ENCODE results near the gene ERC2. TPM values are rescaled to one million over a fixed set of nuclear protein-coding genes. Genes with fewer than 3 reads are reported as not detected.

The ERC2 gene
- polyA plus RNA-seq, 3 donors = not detected

DNA sequence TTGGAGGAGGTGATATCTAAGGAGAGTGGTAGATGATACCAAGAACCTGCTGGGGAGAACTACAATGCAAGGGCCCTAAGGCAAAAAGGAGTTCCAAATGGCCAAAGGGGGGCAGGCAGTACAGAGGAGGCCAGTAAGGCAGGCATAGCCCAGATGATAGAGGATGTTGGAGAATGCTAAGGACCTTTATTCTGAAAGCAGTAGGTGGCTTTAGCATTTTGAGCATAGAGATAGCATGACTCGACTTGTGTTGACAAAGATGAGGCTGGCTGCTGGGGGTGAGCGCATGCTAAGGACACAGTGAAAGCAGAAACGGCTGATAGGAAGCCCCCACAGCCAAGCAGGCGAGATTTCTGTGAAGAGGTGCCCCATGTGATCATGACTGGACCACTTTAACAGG is 419.3 kb downstream of the ERC2 start:
- H2AFZ ChIP-seq (ENCODE audit: insufficient read depth, low read depth, low read length, poor library complexity, severe bottlenecking) = no peak overlapping the region
- H3K27ac ChIP-seq (ENCODE audit: low read depth in 1 of 2, low read length in 2 of 2) = no peak overlapping the region
- peaks cover 0 to 1% (median 0%) of the 10 kb centered on the region in 7 donors for H3K9me3 Mint-ChIP-seq
- H3K4me3 ChIP-seq (replicated peaks in 1 of 3; ENCODE audit: low read depth in 2 of 3, low read length in 3 of 3) = no peak overlapping the region
- no peak for DNase-seq
- no peak overlapping the region for H3K4me3 Mint-ChIP-seq
- H3K27me3 ChIP-seq (ENCODE audit: control insufficient read depth in 2 of 2, insufficient read depth in 2 of 2, low read length in 2 of 2) = no peaks in the 10 kb centered on the region
- peaks cover 3 to 4% (median 3%) of the 10 kb centered on the region in 3 donors for H3K27me3 Mint-ChIP-seq (ENCODE audit: low read depth in 3 of 3)
- H3K9ac ChIP-seq (ENCODE audit: insufficient read depth, low read length, poor library complexity, severe bottlenecking) = no peak overlapping the region
- intact Hi-C loops (cut with micrococcal nuclease) = no loop called here
- H3K4me1 ChIP-seq (ENCODE audit: control insufficient read depth in 1 of 2, insufficient read depth in 2 of 2, low read length in 2 of 2) = no peaks in the 10 kb centered on the region
- H3K4me2 ChIP-seq (replicated peaks; ENCODE audit: extremely low read depth, low read length, poor library complexity, severe bottlenecking) = no peak overlapping the region
- no peaks in the 10 kb centered on the region for H3K36me3 ChIP-seq (replicated peaks in 1 of 2; ENCODE audit: control insufficient read depth in 1 of 2, insufficient read depth in 2 of 2, low read length in 2 of 2)
- TF ChIP-seq, protein P1, sequence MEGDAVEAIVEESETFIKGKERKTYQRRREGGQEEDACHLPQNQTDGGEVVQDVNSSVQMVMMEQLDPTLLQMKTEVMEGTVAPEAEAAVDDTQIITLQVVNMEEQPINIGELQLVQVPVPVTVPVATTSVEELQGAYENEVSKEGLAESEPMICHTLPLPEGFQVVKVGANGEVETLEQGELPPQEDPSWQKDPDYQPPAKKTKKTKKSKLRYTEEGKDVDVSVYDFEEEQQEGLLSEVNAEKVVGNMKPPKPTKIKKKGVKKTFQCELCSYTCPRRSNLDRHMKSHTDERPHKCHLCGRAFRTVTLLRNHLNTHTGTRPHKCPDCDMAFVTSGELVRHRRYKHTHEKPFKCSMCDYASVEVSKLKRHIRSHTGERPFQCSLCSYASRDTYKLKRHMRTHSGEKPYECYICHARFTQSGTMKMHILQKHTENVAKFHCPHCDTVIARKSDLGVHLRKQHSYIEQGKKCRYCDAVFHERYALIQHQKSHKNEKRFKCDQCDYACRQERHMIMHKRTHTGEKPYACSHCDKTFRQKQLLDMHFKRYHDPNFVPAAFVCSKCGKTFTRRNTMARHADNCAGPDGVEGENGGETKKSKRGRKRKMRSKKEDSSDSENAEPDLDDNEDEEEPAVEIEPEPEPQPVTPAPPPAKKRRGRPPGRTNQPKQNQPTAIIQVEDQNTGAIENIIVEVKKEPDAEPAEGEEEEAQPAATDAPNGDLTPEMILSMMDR (IDR thresholded peaks at IDR 0.05) = no peak
- H3K79me2 ChIP-seq (ENCODE audit: insufficient read depth, low read length) = no peaks in the 10 kb centered on the region
- H3K4me1 Mint-ChIP-seq = no peaks in the 10 kb centered on the region
- H4K20me1 ChIP-seq (ENCODE audit: insufficient read depth, low read length) = no peaks in the 10 kb centered on the region
- no peaks in the 10 kb centered on the region for H3K9me3 ChIP-seq (replicated peaks in 1 of 2; ENCODE audit: control insufficient read depth in 1 of 2, insufficient read depth in 1 of 2, low read length in 2 of 2)
- no peak overlapping the region for H3K27ac Mint-ChIP-seq
- H3K36me3 Mint-ChIP-seq = no peaks in the 10 kb centered on the region
- 90% methylated on average over 4 of the region's 4 CpGs for WGBS (ENCODE audit: insufficient coverage)

DNA sequence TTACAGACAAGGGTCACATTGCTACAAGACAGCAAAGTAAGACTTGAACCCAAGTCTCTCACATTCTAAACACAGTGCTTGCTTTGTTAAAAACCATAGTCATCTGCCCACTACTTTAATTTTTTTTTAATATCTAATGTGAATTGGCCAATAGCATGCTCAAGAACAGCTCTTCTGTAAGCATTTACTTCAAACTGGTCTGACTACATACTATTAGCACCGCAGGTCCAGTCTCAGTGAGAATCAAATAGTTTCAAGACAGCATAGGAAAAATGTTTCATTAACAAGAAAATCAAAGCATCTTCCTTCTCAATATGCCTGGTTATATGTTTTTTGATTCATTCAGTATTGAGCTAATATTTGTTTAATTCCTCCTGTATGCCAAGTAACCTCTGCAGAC is 419.9 kb downstream of the ERC2 start:
- no peaks in the 10 kb centered on the region for H3K79me2 ChIP-seq (ENCODE audit: insufficient read depth, low read length)
- H3K27ac ChIP-seq (ENCODE audit: low read depth in 1 of 2, low read length in 2 of 2) = no peak overlapping the region
- no peaks in the 10 kb centered on the region for H3K36me3 ChIP-seq (replicated peaks in 1 of 2; ENCODE audit: control insufficient read depth in 1 of 2, insufficient read depth in 2 of 2, low read length in 2 of 2)
- no peak for DNase-seq
- H4K20me1 ChIP-seq (ENCODE audit: insufficient read depth, low read length) = no peaks in the 10 kb centered on the region
- WGBS (ENCODE audit: insufficient coverage) = no CpG with 5 or more reads among the region's 1 CpG
- no peak overlapping the region for H3K9ac ChIP-seq (ENCODE audit: insufficient read depth, low read length, poor library complexity, severe bottlenecking)
- no peaks in the 10 kb centered on the region for H3K27me3 ChIP-seq (ENCODE audit: control insufficient read depth in 2 of 2, insufficient read depth in 2 of 2, low read length in 2 of 2)
- no peak overlapping the region for H3K4me2 ChIP-seq (replicated peaks; ENCODE audit: extremely low read depth, low read length, poor library complexity, severe bottlenecking)
- H3K27me3 Mint-ChIP-seq (ENCODE audit: low read depth in 3 of 3) = peaks cover 3 to 4% (median 3%) of the 10 kb centered on the region in 3 donors
- H2AFZ ChIP-seq (ENCODE audit: insufficient read depth, low read depth, low read length, poor library complexity, severe bottlenecking) = no peak overlapping the region
- no peaks in the 10 kb centered on the region for H3K36me3 Mint-ChIP-seq
- H3K9me3 Mint-ChIP-seq = peaks cover 0 to 1% (median 0%) of the 10 kb centered on the region in 7 donors
- no peaks in the 10 kb centered on the region for H3K9me3 ChIP-seq (replicated peaks in 1 of 2; ENCODE audit: control insufficient read depth in 1 of 2, insufficient read depth in 1 of 2, low read length in 2 of 2)
- no peak overlapping the region for H3K4me3 ChIP-seq (replicated peaks in 1 of 3; ENCODE audit: low read depth in 2 of 3, low read length in 3 of 3)
- no peaks in the 10 kb centered on the region for H3K4me1 ChIP-seq (ENCODE audit: control insufficient read depth in 1 of 2, insufficient read depth in 2 of 2, low read length in 2 of 2)
- intact Hi-C loops (cut with micrococcal nuclease) = no loop called here
- H3K4me1 Mint-ChIP-seq = no peaks in the 10 kb centered on the region
- no peak overlapping the region for H3K4me3 Mint-ChIP-seq
- no peak overlapping the region for H3K27ac Mint-ChIP-seq
- TF ChIP-seq, protein P1 (IDR thresholded peaks at IDR 0.05) = no peak

Measured in CD14-positive monocyte (primary cell).